22Rv1 (cell line): Measurements from ENCODE around the gene TBC1D22A.

Source experiments
- CTCF ChIP-seq: fragments of 450-650 bp; IDR thresholded peaks from 2 replicates; pipeline ENCODE4 v1.5.1; 2017; ENCODE audit warnings: mild to moderate bottlenecking
- ZFX ChIP-seq: fragments of 450-650 bp; IDR thresholded peaks from 2 replicates; pipeline ENCODE4 v1.6.1; 2017; ENCODE audit warnings: antibody characterized with exemption, borderline replicate concordance

- no peak for TF ChIP-seq CTCF
- TF ChIP-seq ZFX: no peak
Observed at GRCh38 chr22:47201186-47201995, 438.9 kb downstream of the TBC1D22A start.
